ENCODE measurements around the gene B4GAT1.

B4GAT1 gene

DNA sequence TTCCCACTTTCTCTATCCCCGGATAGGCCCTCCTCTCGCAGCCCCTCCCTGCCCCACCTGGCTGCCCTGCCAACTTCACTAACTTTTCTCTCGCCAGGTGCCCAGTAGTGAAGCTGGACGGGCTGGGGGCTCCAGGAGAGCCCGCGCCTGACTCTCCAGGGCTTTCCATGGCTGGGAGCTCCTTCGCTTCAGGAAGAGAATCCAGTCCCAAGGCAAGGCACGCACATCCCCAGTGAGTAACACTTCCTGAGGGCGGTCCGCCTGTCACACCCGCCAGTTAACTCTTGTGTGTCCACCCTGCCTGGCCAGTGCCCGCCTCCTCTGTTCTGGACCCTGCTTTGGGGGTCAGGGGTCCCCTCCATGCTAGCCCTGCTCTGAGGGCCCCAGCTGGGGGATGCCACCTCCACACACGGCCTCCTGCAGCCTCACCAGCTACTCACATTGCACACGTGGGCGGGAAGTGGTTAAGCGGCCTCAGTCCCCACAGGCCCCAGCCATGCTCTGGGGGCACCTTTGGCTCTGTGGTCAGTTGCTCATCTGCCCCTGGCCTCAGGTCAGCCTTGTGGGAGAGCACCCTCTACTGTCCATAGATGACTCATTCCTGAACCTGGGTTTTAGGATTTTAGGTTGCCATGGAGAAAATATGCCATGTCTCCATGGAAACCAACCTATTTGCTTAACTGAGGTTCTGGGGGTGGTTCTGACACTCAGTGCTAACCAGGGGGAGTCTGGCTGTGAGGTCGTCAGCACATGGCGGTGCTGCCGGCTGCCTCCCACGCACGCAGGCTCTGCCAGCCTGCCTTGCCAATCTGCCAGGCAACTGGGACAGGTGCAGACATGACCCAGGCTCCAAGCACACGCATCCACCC lies 11.0 kb downstream of the B4GAT1 start, which contains the start of gene RIN1:
RIN1 (minus strand) TSS at position 201 of the 869 bp plus-strand sequence; CDS start at position 169, 32 bp downstream.
- peak; percentile 89 for FAIRE-seq

DNA sequence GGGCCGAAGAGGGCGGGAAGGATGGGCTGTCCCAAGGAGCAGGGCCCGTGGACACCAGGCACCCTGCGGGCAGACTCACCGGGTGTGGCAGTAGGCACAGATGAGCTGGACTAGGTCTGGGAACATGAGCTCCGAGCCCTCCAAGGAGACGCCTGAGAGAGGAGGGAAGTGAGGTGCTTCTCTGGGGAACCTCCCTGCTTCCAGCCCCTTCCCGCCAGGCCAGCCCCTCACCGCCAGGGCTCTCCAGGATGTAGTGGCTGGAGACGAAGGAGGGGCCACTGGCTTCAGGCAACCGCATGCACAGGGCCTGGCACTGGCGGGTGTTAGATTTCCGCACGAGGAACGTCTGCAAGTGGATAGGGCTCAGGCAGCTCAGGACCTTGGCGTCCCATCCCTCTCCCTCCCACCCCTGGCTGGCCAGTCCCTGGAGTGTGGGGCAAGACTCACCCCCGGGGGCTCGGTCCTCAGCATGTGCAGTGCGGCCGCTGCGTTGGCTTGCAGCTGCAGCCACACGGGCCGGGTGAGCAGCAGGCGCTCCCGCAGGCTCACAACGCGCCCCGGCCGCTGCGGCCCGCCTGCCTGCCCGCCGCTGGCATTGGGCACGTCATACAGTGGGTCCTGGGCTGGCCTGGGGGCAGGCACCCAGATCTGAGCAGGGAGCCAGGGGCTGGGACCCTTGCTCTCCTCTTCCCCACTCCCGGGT lies 11.7 kb downstream of the B4GAT1 start:
- no peak for FAIRE-seq

DNA sequence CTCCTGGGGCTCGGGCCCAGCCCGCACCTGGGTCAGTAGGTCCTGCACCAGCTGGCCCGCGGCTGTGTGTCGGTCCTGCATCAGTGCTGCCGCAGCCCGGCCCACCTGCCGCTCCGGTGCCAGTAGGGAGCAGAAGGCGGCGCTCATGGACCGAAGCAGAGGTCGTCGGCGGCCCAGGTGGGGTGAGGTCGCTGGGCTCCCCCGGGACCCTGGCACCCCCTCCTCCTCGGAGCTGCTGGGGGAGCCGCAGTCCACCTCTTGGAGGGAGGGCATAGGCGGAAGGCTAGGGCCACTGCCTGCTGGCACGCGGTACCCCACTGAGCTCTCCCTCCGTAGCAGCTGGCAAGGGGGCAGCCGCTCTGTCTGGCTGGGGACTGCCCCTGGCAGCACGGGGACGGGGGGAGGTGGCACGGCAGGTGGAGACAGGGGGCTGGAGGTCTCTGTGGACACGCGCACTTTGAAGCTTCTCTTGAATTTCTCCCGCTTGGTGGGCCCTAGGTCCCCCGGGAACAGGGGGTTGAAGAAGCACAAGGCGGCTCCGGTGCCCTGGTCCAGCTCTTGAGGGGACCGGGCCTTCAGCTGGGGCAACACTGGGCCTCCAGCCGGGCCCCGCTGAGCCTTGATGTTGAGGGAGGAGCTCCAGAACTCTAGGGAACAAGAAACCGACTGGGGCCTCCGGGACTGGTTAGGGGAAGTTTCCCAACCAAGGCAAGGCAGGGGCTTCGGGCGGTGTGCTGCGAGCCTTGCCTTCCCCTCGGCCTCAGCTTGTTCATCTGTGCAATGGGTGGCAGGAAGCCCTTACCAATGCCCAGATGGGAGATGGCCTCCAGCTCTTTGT lies 12.6 kb downstream of the B4GAT1 start:
- no peak for FAIRE-seq

DNA sequence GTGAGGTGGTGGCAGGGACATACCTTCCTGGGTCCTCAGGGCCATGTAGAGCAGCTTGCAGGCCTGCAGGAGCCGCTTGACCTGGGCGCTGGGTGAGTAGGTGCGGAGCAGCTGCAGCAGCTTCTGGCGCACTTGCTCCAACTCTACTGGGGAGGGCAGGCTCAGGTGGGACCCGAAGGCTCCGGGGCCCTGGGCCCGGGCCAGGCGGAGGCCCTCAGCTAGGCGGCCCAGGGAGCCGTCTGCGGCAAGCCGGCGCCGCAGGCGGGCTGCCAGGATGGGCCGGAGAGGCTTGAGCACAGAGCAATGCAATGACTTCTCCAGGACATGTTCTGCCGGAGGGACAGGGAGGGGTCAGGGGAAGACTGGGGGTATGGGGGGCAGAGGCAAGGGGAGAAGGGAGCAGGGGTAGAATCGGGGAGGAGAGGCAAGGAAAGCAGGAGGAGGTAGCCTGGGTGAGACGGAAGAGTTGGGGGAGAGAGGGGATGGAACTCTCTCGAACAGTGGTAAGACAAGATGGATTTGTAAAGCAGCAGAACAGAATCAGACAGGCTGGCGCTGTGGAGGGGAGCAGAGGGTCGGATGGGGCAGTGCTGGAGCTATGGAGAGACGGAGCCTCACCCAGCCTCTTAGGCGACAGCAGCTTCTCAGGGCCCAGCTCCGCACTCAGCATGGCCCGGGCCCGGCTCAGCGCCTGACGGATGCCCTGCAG lies 13.4 kb downstream of the B4GAT1 start:
- no peak for FAIRE-seq

DNA sequence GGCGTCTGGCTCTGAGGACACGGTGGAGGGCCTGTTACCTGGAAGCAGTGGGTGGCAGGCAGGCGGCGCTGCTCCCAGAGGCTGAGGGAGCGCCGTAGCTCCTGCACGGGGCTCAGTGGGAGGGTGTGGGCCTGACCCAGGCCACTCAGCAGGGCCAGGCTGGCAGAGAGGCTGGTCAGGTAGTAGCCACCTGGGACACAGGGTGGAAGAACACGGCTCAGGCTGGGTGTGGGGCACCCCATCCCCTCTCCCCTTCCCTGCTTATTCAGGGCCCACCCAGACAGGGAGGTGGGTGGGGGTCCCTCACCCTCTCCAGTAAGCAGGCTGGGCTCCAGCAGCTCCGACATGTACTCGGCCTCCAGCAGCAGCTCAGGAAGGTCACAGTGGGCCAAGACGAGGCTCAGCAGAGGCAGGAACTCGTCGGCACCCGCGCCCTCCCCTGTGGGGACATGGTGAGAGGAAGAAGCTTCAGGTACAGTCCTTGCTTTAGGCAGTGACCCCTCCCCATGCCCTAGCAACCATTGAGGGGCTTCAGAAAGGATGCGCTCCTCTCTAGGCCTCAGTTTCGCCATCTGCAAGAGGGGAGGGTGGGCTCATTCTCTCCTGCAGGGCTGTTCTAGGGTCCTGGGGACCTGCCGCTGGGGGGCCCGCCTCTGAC lies 14.1 kb downstream of the B4GAT1 start:
- no peak for FAIRE-seq

DNA sequence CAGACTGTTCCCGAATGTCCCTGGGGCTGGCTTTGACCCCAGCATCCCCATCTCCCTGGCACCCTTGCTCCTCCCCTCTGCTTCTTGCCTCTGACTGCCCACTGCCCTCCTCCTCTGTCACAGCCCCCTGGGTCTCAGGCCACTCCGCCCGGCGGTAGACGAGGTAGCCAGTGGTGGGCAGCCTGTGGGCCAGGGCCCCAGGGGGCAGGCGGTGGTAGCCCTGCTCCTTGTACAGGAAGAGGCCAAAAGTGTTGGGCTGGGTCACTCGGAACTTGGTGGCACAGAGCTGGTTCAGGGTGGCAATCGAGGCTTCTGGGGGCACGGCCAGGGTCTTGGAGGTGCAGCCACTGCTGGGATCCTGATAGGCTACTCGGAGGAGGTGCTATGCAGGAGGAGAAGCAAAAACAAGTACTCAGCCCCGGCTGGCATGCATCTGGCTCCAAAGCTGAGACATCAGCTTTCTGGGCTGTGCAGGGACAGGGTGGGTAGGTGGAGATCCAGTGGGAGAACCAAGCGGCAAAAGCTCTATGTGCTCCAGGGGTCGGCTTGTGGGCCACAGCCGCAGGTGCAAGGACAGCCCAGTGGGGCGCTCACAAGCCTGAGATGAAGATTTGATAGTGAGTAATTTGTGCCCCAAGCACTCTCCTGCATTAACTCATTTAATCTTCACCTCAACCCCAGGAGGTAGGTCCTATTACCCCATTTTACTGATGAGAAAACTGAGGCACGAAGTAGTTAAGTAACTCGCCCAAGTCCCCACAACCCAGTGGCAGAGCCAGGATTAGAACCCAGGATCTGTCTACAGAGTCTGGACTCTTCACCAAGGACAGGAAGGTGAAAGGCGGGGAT lies 14.8 kb downstream of the B4GAT1 start:
- no peak for FAIRE-seq

DNA sequence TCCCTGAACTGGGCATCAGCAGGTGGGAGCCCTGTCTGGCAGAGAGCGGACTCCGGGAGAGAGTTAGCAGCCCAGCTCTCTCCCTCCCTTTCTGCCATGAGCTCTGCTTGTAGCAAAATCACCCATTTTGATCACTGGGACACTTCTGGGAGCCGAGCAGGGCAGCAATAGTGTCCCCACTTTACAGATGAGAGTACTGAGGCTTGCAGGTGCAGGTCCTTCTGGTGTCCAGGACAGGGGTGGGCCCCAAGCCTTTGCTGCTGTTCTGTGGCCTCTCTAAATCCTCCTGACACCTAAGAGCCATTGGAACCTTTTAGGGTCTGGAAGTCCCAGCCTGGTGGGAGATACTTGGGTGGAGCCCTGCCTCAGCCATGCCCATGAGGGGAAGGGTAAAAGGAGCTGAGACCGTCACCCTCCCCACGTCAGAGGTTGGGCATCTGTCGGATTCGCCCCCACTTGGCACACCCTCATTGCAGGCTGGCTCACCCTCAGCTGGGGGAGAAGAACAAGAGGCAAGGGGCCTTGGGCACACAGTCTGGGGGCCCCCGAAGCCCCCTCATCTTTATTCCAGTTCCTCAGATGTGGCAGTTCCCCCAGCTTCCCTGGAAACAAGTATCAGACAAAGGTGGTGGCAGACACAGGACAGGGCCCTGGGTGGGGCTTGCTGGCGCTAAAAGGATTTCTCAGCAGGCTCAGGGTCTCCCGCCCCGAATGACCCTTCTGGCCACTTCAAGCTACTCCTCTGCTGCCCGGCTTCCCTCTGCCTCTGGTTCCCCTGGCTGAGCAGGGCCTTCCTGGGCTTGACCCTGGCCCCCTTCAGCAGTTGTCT lies 15.7 kb downstream of the B4GAT1 start:
- no peak for FAIRE-seq

DNA sequence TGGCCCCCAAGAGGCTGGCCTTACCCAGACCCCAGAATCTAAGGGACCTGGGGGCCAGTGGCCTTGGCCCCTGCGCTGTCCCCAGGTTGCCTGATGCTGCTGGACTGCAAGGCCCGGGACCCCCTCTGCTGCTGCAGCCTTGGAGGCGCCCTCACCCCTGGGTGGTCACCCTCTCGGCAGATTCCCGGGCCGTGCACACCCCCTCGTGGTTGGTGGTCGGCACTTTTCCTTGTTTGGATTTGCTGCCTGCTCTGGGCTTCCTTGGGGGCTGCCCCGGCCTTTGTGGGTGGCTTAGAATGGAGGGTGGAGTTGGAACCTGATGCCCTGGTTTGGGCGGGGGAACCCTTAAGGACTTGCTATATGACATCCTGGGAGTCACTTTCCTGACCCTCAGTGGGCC lies 16.5 kb downstream of the B4GAT1 start:
- no peak for FAIRE-seq

DNA sequence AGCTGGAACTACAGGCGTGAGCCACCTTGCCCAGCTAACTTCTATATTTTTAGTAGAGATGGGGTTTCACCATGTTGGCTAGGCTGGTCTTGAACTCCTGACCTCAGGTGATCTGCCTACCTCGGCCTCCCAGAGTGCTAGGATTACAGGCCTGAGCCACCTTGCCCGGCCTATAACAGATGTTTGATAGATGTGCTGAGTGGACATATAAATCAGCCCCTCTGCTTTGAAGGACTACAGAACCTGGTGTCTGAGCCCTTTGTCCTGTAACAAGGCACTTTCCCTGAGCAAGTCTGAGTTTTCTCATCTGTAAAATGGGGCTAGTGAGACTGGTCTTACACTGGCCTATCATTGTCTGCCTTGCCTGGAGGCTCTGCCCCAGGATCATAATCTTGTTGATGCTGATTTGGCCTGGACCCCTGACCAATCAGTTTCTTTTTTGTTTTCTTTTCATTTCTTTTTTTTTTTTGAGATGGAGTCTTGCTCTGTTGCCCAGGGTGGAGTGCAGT lies 18.2 kb downstream of the B4GAT1 start:
- no peak for FAIRE-seq

DNA sequence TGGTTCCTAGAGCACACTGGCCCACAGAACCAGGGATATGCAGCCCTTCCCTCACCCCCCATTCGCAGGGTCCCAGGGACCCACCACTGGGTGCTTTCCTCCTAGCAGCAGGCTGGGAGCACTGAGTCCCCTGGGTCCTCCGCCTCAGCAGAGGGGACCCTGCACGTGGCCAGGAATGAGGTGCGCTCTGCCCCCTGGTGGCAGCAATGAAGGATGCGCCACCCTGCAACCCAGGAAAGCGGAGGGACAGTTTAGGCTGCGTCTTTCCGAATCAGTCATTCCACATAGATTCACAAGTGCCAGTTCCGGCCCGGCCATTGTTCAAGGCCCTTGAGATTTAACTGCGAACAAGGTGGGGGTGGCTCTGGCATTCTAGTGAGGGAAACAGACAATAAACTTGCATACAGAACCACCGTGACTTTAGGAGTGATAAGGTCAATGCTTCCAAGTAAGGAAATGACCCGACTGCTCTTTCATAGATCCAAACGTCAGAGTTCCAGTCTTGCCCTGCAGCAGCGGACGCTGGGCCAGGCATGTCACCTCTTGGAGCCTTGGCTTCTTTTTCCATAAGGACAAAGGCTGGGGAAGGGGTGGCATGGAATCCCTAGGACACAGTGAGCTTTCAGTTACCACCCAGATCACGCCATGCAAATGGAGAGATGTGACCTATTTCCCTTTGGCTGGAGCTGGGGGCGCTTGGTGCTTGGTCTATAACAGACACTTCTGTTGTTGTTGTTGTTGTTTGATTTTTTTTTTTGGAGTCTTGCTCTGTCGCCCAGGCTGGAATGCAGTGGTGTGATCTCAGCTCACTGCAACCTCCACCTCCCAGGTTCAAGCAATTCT lies 18.9 kb downstream of the B4GAT1 start:
- peak; percentile 66 for FAIRE-seq

DNA sequence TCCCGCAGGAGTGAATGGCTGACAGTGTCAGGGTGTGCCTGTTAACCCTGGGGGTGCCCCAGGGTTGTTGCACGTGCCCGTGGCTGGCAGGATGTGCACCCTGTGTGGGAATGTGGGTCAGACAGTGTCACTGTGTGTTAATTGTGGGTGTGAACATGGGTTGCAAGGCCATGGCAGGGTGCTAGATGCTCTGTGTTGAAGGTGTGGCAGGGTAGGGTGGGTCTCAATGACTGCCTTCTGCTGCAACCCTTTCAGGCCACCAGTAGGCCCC lies 19.5 kb downstream of the B4GAT1 start:
- FAIRE-seq = no peak

DNA sequence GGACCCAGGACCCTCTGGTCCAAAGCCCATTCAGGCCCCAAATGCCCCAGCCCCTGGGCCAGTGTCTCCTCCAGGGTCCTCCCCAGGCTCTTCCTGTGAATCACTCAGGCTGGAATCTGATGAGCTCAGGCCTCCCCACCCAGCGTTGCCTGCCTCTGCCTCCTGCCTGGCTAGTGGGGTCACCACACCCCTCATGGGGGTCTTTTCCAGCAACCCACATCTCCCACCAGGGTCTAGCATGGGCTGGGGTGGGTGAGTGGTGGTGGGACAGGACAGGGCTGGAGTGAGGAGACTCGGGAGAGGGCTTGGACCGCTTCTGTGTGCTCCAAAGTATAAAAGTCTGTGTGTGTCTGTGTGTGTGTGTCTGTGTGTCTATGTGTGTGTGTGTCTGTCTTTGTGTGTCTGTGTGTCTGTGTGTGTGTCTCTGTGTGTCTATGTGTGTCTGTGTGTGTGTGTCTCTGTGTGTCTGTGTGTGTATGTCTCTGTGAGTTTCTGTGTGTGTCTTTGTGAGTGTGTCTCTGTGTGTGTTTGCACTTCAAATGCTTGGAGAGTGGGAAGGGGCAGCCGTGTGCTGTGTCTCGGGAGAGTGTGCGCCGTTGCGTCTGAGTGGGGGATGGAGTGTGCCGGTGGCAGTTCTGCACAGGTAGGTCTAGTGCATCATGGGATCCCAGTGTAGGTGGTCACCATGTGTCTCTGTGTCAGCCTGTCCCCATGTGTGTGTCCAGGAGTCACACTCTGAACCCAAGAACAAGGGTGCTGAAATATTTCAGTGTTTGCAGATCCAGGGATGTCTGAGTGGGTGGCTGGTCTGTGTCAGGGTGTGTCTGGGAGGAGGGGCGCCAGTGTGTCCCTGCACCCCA lies 20.0 kb downstream of the B4GAT1 start:
- no peak for FAIRE-seq

DNA sequence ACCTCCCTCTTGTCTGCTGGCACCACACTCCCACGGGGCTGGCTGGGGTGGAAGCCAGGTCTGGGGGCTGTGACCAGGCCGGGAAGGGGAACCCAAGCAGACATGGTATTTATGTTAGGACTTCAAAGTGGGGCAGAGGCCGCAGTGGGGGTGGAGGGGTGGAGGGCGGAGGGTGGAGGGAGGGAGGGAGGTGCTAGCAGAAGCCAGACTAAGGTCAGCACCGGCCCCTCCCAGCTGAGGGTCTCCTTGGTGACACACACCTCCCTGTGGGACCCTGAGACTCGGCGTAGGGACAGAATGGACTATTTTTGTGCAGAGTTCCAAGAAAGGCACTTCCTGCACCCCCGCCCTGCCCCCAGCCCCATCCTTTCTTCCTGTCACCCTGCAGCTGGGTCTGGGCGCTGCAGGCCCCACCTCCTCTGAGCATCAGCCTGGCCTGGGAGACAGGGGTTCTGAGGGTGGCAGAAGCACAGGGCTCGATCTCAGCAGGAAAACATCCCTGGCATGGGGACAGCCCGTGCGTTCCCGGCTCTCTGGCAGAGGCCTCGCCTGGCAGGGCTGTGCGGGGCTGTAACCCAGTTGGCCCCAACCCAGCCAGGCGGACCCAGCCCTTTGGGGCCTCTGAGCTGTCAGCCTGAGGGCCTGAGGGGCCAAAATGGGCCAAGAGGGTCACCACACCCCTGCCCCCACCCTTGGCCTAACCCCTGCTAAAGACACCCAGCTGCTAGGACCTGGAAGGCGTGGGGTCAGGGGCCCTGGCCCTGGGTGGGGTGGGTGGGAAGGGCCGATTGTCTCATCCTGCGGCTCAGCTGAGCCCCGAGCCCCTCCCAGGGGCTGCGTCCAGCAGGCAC lies 20.9 kb downstream of the B4GAT1 start:
- FAIRE-seq = no peak

DNA sequence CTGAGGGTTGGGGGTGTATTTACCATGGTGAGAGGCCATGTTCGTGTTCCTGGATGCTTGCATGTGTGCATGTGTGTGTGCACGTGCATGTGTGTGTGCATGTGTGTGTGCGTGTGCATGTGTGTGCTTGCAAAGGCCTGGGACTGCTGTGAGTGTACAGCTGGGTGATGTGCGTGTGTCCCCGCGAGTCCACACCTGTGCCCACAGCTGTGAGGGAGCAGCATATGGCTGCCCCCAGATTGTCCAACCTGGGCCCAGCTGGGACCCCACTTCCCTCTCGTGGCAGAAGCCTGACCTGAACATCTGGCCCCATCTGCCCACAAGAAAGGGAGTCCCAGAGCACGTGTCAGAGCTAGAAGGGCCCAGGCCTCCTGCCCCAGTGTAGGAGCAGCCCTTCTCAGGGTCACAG lies 22.2 kb downstream of the B4GAT1 start:
- FAIRE-seq = no peak

DNA sequence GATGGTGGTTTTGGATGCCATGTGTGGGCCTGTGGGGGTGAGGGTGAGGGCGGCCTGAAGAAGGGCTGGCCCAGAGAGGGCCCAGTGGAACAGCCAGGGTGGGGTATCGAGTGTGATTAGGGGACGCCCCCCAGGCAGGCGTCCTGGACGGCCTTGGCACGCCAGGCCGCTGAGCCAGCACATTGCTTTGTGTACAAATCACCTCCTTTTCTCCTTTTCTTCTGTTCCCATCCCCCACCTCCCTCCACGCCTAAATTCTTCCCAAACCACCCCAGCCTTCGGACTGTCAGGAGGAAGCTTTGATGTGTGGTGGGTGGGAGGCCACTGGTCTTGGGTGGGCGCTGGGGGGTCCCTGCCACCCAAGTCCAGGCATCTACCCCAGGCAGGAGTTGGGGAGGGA lies 22.8 kb downstream of the B4GAT1 start:
- FAIRE-seq = no peak

DNA sequence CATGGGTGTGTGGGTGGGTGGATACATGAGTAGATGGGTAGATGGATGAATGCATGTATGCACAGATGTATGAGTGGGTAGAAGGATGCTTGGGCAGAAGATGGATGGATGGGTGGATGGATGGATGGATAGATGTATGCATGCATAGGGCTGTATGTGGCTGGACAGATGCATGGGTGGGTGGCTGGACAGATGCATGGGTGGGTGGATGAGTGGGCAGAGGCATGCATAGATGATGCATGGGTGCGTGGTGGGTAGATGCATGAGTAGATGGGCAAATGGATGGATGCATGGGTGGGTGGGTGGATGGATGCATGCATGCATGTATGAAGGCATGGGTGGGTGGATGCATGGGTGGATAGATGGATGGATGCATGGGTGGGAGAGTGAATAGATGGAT lies 23.7 kb downstream of the B4GAT1 start:
- FAIRE-seq = no peak

DNA sequence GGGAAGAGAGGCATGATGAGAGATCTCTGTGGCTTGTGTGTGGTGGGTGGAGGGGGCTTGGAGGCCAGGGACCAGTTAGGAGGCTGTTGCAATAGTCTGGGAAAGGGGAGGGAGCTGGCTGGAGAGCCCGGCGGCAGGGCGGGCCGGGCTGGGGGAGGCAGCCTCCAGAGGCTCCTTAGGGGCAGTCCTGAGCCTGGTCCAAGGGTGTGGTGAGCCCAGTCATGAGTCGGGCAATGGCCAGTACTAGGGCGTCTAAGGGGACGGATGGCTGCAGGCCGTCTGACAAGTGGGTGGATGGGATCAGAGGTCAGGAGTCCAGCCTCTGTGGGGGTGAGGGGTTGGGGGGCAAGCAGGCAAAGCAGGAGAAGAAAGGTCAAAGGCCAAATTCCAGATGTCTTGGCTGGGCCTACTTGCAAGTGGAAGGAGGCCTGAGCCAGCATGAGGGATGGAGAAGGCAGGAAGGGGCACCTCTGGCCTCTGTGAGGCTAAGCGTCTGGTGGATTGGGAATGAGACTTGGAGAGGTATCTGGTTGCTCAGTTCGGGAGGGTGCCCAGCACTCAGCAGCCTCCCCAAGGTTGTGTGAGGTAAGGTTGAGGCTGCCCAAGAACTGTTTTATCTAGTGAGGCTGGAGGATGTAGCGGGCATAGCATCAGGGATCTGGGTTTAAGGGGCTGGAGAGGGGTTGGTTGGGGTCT lies 24.5 kb downstream of the B4GAT1 start:
- FAIRE-seq = no peak
